HG03135 (cell line): ENCODE measurements around the gene SYT2.

Experiments used
- ATAC-seq: cut with Tn5 transposase; IDR thresholded peaks from one replicate; pipeline ENCODE4 v1.9.1; 2021; ENCODE audit warnings: mild to moderate bottlenecking, moderate library complexity; ENCODE audit not compliant: unreplicated experiment

Gene SYT2

DNA sequence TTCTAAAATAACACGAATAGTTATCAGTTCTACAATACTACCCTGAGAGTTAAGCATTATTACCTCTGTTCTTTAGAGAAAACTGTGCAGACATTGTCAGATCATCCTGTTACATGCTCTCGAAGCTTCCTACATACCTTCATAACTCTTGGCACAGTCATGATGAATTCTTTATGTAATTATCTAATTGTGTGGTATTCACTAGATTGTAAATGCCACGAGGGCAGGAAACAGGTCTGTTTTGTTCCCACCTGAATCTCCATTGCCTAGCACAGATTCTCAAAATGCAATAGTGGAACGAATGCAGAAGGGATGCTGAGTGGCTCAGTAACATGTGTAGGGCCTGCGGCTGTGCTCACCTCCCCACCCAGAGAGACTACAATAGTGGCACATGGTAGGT, 3.4 kb downstream of the SYT2 start:
- ATAC-seq = no peak

DNA sequence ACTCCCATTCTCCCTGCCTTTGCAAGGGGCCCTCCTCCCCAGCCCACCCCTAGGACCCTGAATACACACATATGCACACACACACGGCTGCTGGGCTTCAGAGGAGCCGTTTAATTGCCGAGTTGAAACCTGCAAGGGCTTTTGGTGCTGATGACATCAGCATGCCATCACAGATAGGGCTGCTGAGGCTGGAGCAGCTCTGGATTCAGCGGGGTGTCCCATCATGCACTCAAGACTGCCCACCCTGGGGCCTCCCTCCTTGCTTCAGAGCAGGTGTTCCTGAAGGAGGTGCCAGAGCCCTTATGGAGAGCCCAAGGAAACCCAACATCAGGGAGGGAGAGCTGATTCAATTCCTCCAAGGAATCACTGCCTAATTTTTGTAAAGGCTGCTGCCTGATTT, 5.7 kb downstream of the SYT2 start:
- no peak for ATAC-seq

DNA sequence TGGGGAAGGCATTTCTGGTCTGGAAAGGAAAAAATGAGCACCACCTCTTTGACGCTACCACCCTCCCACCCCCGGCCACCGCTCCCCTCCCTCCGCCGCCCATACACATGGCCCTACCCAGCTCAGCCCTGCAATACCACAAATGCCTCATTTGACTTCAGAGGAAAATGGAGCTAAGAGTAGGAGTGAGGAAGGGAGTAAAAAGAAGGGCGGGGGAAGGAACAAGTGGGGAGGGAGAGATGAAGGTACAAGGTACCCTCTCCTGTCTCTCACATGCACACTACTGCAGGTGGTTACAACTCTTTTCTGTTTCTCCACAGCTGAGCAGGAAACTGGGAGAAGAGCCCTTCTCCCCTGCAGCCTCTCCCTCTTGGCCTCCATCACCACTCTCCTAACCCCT, 7.1 kb downstream of the SYT2 start:
- no peak for ATAC-seq

DNA sequence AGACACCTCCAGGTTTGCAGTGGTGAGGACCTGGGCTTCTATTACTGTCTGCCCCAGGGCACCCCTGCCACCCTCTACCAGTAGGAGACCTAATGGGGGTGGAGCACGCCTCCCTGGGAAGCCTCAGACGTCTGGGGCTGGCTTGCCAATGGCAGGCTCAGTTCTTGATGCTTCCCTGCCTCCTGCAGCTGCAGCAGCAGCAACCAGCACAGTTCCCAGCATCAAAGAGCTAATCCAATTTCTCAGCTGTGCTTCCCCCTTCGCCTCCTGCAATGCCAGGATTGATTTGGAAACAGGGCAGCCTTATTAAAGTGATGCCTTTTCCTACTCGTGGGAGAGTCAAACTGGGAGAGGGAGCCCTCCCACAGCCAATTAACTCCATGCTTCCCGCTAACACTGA, 8.2 kb downstream of the SYT2 start:
- no peak for ATAC-seq

DNA sequence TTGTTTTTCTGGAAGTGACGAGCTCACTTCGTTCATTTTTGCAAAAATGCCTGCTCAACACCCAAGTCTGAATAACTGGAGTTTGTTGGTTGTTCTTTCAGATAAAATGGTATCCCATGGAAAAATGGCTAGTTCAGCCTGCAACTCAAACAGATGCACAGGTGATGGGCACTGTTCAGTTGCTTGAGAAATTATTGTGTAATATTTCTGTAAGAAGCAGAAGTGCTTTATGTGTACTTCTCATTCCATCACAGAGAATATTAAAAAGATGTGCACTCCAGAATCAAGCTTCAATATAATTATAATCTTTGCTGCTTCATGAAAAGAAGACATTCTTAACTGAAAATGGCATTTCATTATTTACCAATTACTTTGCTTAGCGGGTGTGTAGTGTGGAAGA, 9.1 kb downstream of the SYT2 start:
- no peak for ATAC-seq

DNA sequence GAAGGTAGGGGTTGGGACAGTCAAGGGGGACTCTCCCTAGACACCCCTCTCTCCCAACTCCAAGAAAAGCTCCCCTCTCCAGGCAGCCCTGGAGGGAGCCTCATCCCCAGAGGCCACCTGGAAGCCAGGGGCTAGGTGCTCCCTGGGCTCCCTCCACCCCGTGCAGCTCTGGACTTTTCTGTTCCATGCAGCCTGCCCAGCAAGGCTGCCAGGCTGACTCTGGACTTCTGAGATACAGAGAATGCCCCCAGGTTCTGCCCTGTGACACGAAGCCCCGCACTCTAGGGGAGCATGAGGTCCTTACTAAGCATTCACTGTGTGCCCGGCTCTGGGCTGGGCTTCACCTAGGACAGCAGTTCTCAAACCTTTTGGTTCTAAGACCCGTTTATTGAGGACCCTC, 10.2 kb downstream of the SYT2 start:
- no peak for ATAC-seq

DNA sequence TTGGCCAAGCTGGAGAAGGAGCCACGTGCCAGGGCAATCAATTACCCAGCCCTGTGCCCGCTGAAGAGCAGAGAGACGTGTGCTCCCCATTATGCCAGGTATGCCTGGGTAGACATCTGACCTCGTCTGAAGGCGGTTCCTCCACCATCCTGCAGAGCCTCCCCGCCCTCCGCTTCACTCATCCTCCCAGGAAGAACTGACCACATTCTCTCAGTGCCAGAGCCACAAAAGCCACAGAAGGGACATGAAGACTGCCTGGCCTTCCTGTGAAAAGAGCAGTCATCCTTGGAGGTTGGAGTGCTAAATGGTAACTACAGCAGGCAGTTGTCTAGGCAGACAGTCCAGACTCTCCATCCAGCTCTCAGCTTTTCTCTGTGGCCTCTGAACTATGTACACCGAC, 12.0 kb downstream of the SYT2 start:
- no peak for ATAC-seq

DNA sequence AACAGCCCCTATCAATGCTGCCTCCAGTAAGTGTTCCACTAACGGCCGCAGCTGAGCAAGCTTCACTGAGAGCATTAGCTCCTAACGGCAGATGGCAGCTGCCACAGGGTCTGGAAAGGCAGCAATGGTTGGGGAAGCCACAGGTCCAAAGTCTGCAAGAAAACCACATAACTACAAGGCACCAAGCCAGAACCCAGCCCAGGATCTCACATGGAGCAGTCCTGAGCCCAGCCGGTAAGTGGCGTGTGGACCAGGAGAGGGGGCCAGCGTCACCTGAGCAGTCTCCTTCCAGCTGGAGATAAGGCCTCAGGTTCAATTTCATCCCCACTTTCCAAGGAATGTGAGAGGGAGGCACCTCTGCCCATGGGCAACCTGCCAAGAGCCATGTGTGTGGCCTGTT, 13.2 kb downstream of the SYT2 start:
- no peak for ATAC-seq

DNA sequence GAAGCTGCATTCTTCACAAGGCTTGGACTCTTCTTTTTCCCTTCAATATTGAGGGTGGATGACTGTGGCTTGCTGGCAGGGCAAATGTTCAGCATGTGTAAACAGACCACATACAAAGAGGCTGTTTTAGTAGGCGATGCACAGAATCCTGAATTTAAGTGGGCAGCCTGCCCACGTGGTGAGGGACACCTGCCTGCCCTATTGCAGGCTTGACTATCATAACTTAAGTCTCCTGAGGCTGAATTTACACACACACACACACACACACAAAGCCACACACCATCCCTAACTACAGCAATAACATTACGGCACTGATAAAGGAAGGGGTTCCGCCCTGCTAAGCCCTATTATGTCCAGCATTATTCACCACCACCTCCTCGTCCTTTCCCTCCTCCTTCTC, 15.9 kb downstream of the SYT2 start:
- no peak for ATAC-seq

DNA sequence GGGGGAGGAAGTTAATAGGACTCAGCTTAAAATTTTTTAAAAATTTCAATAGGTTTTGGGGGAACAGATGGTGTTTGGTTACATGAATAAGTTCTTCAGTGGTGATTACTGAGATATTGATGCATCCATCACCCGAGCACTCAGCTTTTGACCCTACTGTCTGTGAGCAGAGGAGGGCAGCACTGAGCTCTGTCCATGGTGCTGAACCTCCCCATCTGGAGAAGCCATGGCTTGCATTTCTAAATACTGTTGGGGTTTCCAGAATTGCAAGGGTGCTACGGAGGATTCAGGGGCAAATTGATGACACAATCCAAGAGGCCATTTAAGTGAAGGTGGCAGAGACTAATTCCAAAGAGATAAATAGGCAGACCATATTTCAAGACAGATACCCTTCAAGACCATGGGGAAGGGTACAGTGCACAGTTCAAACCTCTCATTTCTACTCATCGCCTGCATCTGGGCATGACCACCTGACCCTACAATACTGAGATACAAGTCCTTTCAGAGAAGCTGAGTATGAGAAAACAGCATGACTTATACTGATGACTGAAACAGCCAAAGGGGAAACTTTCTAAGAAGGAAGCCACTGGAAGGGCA, 17.2 kb downstream of the SYT2 start:
- ATAC-seq = no peak

DNA sequence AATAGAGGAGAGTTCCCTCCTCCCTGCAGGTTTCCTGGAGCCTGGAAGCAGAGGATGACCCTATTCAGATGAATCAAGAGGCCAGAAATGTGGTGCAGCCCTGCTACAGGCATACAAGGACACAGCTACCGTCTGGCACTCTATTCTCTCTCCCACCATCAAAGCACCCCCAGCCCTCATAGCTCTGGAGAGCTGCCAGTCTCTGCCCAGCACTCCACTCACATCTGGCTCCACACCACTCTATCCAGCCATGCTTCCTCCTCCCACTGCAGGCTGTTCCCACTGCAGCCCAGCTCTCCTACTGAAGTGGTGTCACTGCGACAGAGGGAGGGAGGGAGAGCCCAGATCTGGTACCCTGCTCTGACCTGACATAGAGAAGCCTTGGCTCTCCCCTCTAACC, 18.4 kb downstream of the SYT2 start:
- no peak for ATAC-seq

DNA sequence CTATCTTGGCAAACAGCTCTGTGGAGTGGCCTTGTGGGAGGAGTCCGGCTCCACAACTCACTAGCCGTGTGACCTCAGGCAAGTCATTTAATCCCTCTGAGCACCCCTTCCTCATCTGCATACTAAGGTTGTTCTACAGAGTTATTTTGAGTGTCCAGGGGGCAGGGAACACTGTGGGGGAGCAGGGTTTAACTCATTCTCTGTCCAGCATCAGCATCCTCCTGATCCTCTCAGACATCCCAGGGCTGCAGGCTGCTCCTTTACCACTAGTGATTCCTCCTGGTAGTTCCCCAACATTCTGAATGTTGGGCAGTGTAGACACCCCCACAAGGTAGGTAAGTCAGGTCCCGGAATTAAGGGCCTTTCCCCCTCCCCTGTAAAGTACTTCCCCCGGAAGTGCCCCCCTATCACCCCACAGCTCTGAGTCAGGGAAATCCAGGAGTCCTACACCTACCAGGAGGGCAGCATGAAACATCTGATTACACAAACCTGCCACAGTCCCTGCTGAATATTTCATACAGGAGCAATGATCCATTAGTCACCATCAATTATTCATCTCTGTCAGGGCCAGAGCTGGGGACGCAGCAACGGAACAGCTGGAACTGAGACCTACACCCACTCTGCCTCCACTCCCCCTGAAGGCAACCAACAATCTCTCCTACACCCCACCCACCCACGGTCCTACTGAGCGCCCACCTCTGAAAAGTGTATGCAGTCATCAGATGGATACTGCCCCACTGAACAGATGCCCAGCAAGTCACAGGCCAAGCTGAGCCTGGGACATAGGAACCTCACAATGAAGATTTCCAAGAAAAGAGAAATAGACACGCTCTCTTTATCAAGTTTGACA, 20.5 kb downstream of the SYT2 start:
- no peak for ATAC-seq

DNA sequence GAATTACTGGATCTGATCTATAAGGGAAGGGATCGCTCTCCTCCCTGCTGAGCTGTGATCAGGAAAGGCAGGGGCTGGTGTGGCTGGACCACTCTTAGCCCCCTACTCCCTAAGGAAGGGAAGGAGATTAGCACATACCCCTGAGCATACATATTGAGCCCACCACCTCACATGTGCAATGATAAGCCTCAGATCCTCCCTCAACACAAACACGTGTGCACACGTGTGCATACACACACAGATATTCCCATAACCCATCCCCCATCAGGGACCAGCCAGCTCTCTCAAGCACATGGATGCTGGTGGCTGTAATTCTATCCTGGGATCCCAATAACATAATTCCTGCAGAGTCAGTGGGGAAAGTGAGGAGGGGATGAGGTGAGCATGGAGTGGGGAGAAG, 21.2 kb downstream of the SYT2 start:
- no peak for ATAC-seq

DNA sequence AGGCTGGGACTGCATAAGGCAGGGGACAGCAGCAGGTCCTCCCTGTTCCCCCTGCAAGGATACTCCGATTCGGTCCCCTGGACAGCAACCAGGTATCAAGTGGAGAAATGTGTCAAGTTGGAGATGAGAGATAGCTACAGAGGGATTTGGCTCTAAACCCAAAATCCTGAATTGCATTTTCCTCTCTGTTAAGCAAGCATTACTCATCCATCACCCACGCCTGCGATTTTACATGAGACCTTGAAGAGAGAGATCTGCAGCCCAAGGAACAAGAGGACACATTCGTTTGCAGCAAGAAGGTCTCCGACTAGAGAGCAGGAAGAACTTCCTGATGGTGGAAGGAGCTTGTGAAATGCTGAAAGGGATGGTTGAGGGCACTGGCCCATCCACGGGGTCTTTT, 21.9 kb downstream of the SYT2 start:
- ATAC-seq = no peak

DNA sequence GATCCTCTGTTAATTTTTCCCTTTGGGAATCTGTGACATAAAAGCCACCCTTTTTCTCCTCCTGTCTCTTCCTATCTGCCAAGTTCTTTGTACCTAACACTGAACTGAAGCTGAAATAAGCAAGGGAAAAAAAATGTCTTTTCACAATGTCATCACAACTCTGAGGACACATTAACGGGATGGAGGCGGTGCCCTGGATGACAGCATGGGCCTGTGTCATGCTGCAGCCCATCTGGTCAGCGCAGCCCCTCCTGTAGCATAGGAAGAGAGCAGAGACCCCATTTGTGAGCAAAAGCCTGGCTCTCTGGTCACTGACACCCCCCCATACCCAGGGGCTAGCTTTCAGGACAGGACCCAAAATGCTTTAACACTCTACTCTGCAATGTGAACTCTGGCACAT, 22.5 kb downstream of the SYT2 start:
- no peak for ATAC-seq

DNA sequence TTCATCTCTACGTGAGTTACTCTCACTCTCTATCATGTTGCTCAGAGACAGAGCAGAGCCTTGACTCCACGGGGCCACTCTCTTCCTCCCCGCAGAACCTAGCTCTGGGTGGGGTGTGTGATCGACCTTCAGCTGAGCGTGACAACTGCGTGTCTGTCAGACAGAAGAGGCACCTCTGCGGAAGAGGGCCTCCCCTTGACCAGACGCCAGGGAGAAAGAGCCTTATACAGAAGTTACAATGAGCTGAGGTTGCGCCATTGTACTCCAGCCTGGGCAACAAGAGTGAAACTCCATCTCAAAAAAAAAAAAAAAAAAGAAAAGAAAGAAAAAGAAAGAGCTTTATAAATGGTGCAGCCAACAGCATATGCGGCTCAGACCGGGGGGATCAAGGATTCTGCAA, 22.9 kb downstream of the SYT2 start:
- ATAC-seq = no peak

DNA sequence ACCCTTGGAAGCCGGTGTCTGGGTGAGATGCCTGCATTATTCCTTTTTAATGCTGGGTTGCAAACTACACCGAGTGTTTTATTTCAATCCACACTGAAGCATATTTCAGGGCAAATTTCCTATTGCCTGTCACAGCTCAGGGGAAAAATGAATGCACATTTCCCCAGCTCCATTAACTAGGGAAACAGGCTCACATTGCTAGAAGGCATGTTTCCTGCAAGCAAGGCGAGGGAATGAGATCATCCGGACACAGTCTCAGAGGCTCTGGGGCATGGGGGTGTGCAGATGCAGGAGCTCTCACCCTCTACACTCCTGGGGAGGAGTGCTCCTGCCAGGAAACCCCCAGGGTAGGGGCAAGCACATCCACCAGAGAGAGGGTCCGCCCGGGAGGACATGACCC, 24.6 kb downstream of the SYT2 start:
- ATAC-seq = no peak

DNA sequence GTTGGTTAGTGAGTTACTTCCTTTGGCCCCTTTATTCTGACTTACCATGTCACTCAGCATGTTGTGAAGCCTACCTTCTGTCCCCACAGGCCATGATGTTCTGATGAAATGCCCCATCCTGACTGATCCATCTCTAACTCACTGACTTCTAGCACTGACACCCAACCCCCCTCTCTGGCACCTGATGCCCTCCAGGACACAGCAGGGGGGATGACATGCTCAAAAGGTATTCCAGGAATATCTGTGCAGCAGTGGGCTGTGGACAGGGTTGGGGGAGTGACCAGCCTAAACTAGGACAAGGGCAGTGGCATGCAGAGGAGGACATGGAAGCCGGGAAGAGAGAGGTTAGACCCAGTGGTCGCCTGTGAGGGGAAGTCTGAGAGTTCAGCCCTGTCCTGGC, 25.5 kb downstream of the SYT2 start:
- ATAC-seq = no peak

DNA sequence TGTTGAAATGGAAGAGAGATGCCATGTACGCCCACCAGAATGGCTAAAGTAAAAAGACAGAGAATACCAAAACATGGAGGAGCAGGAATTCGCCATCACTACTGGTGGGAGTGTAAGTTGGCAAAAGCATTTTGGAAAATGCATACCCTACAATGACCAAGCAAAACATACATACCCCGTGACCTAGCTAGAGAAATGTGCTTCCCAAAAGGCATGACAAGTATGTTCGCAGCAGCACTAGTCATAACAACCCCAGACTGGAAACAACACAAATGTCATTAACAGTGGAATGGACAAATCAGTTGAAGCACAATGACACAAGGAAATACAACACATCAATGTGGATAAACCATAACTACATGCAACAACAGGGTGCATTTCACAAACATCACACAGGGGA, 27.2 kb downstream of the SYT2 start:
- no peak for ATAC-seq

DNA sequence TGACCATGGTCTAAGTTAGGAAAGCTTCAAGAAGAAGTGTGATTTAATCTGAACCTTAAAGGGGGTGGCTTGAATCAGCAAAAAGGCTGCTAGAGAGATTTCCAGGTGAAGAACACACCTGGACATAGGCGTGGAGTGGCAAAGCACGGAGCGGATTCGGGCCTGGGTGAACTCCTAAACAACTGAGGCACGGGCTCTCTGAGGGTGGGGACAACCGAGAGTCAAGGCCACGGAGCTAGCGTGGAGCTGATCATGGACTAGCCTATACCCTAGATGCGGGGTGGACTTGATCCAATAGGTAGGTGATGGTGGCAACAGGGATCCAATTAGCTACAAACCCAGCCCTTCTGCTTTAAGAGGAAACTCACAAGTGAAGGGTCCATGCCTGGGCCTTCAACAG, 27.8 kb downstream of the SYT2 start:
- no peak for ATAC-seq

DNA sequence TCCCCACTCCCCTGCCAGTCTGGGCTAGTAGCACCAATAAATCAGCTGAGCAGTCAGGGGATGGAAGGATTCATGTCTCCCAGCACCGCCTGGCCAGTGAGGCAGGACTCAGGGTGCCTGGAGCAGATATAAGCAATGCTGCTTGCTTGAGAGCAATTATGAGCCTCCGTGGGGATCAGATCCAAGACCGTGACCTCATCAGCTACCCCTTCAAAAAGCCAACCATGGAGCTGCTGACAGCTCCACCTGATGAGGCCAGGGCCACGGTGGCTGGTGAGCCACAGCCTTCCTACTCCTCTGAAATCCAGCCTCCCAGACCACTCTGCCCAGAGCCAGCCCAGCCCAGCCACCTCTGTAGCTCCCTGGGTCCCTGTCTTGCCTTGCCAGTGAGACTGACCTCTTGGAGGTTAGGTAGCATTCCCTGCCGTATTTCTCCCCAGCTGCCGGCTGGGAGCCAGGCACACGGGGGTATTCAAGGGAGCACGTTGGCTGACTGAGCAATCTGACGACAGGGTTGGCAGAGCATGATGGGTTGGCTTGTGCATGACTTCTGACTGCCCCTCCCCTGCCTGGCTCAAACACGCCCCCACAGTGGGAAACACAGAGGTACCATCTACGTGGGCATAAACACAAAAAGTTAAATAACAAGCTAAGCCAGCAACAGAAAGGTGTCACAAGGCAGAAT, 28.4 kb downstream of the SYT2 start:
- ATAC-seq = no peak
